Kidney glomerular epithelial cell (primary cell): ENCODE measurements around the gene ATAD3A.

Experiments used
- DNase-seq: peaks from one replicate; lab custom pipeline; 2025; lab: John Stamatoyannopoulos, UW

ATAD3A gene

DNA sequence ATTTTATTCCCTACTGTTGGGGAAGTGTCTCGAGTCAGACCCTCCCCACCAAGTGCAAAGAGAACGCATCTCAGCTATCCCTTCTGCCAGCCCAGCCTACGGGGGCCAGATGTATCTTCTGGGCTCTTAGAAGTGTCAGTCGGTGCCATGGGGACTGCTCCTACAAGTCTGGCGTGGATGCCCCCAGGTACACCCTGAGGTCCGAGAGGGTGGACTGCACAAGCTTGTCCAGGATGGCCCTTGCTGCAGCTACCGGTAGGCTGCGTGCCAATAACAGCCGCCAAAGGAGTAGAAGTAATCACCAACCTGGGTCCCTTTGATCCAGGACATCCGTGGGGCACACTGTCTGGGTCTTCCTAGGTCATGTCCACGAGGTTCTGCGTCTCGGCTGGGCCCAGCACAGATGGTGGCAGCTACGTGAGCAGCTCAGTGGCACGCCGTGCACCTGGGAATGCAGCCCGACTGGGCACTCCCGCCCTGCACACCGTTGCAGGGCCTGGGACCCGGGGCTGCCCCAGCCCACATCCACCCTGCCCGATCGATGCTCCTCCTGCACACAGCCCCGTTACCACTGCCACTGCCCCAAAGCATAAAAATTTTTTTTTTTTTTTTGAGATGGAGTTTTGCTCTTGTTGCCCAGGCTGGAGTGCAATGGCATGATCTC, 71.5 kb downstream of the ATAD3A start:
- DNase-seq = no peak
